ENCODE data around the gene SLC6A17.

SLC6A17 gene

DNA sequence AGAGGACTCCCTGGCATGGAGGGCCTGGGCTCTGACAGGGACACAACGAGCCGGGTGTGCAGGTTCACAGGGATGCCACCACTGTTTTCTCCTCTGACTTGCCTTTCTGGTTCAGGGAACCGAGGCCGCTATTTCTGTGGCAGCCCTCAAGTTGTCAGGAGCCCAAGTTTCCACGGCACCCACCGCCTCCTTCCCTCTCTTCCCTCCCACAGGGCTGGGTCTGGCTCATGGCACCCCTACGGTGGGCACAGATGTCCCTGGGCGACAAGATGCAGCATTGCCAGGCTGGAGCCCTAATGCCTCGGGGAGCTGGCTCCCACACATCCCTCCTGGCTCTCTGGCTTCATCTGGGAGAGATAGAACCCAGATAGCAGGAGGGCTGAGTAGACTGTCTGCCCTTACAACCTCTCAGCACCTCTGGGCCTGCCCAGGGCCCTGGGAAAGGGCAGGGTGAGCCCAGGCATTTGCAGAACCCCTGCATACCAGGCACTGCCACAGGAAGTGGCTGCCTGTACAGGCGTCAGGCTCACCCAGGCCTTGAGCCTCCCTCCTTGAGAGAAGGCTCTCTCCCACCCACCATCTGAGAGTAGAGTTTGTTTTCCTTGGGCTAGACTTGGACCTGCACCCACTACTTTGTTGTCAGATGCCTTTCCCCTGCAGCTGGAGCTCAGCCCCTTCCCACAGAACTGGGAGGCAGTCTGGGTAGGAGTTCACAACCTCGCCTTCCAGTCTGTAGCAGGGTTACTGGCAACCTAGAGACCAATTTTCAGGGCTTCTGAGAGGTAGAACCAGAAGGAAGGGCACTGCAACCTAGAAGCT is 80.3 kb downstream of the SLC6A17 start:
- DNase-seq (ENCODE audit: low spot score) (no peak), ATAC-seq (ENCODE audit: low read depth) (no peak)
- Histone ChIP-seq H3K36me3 (ENCODE audit: low read depth) (no peaks in the 10 kb centered on the region), H3K27me3 (ENCODE audit: insufficient read depth, poor library complexity, severe bottlenecking) (no peaks in the 10 kb centered on the region), H3K4me3 (ENCODE audit: severe bottlenecking) (no peak overlapping the region), H3K27ac (ENCODE audit: poor library complexity, severe bottlenecking) (no peak overlapping the region), H3K4me1 (ENCODE audit: insufficient read depth, poor library complexity, severe bottlenecking) (peaks cover 17% of the 10 kb centered on the region), H3K9me3 (ENCODE audit: severe bottlenecking) (no peaks in the 10 kb centered on the region)
- TF ChIP-seq, protein P1, sequence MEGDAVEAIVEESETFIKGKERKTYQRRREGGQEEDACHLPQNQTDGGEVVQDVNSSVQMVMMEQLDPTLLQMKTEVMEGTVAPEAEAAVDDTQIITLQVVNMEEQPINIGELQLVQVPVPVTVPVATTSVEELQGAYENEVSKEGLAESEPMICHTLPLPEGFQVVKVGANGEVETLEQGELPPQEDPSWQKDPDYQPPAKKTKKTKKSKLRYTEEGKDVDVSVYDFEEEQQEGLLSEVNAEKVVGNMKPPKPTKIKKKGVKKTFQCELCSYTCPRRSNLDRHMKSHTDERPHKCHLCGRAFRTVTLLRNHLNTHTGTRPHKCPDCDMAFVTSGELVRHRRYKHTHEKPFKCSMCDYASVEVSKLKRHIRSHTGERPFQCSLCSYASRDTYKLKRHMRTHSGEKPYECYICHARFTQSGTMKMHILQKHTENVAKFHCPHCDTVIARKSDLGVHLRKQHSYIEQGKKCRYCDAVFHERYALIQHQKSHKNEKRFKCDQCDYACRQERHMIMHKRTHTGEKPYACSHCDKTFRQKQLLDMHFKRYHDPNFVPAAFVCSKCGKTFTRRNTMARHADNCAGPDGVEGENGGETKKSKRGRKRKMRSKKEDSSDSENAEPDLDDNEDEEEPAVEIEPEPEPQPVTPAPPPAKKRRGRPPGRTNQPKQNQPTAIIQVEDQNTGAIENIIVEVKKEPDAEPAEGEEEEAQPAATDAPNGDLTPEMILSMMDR (IDR thresholded peaks at IDR 0.05; ENCODE audit: poor library complexity, severe bottlenecking) = no peak

DNA sequence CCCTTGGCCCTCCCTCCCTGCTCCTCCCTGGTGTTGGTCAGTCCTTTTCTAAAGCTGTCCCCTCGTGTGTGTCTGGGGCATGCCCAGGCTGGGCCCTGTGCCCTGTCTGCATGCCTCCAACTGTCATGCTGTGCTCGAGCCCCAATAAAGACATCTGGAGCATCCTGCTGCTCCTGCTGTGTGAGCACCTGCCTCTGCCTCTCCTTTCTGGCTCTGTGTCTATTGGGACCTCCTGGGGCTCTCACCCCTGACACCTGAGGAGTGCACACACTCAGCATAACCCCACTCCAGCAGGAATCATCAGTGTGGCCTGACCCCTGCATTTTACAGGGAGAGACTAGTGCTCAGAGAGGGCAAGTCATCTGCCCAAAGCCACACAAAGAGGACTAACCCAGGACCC is 83.6 kb downstream of the SLC6A17 start:
- Histone ChIP-seq H3K27me3 (ENCODE audit: insufficient read depth, poor library complexity, severe bottlenecking) (no peaks in the 10 kb centered on the region), H3K4me3 (ENCODE audit: severe bottlenecking) (no peak overlapping the region), H3K9me3 (ENCODE audit: severe bottlenecking) (no peaks in the 10 kb centered on the region), H3K27ac (ENCODE audit: poor library complexity, severe bottlenecking) (no peak overlapping the region), H3K4me1 (ENCODE audit: insufficient read depth, poor library complexity, severe bottlenecking) (peaks cover 24% of the 10 kb centered on the region), H3K36me3 (ENCODE audit: low read depth) (no peaks in the 10 kb centered on the region)
- ATAC-seq (ENCODE audit: low read depth) (no peak), DNase-seq (ENCODE audit: low spot score) (no peak)
- TF ChIP-seq, protein P1 (IDR thresholded peaks at IDR 0.05; ENCODE audit: poor library complexity, severe bottlenecking) = no peak

DNA sequence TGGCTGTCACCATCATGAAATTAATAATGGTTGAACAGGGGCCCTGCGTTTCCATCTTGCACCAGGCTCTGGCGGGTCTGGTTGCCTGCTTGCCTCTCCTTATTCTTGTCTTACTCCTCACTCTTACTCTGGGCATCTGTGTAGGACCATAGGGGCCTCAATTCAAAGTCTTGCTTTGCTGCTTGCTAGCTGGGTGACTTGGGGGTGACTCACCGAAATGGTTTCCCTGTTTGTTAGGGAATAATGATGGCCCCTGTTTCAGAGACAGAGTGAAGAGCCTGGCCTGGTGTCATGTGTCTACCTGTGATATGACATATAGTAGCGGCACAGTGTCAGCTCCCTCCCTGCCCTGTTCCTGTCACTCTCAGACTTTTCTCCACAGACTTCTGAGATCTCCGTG is 84.4 kb downstream of the SLC6A17 start:
- no peak overlapping the region for H3K4me3 ChIP-seq (ENCODE audit: severe bottlenecking)
- no peaks in the 10 kb centered on the region for H3K27me3 ChIP-seq (ENCODE audit: insufficient read depth, poor library complexity, severe bottlenecking)
- TF ChIP-seq, protein P1 (IDR thresholded peaks at IDR 0.05; ENCODE audit: poor library complexity, severe bottlenecking) = no peak
- DNase-seq (ENCODE audit: low spot score) (no peak), ATAC-seq (ENCODE audit: low read depth) (no peak)
- H3K36me3 ChIP-seq (ENCODE audit: low read depth) = no peaks in the 10 kb centered on the region
- peaks cover 17% of the 10 kb centered on the region for H3K4me1 ChIP-seq (ENCODE audit: insufficient read depth, poor library complexity, severe bottlenecking)
- peak overlapping the region; percentile 57 for H3K27ac ChIP-seq (ENCODE audit: poor library complexity, severe bottlenecking)
- H3K9me3 ChIP-seq (ENCODE audit: severe bottlenecking) = no peaks in the 10 kb centered on the region

DNA sequence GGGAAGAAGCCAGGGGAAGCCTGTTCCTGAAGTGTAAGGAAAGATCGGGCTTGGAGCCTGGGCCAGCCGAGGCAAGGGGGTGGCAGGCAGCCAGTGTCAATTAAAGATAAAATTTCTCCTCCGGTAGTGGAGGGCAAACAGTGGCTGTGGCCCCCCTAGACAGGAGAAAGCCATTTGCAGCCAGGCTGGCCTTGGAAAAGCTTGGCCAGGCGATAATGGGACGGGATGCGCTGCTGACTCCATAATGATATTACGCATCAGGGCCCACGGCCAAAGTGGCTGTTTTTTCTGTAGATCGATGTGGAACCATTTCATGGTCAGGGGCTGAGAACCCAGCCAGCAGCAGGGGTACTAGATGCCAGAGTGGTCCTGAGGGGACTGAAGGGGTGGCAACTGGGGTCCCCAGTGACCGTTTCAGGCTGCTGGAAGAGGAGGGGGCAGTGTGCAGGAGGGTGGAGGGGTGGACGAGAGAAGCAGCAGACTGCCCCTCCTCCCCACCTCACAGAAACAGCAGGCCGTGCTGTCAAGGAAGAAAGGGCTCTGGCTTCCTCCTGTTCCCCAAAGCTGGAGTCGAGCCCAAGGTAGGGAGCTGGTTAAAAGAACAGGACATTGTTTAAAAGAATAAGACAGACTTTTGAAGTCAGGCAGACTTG is 85.0 kb downstream of the SLC6A17 start:
- TF ChIP-seq, protein P1 (IDR thresholded peaks at IDR 0.05; ENCODE audit: poor library complexity, severe bottlenecking) = no peak
- DNase-seq (ENCODE audit: low spot score) = no peak

More for the DNA sequence above, 85.0 kb downstream of the SLC6A17 start:
- Histone ChIP-seq H3K27ac (ENCODE audit: poor library complexity, severe bottlenecking) (peak overlapping the region; percentile 57), H3K4me3 (ENCODE audit: severe bottlenecking) (no peak overlapping the region), H3K4me1 (ENCODE audit: insufficient read depth, poor library complexity, severe bottlenecking) (peaks cover 11% of the 10 kb centered on the region), H3K36me3 (ENCODE audit: low read depth) (no peaks in the 10 kb centered on the region), H3K9me3 (ENCODE audit: severe bottlenecking) (no peaks in the 10 kb centered on the region), H3K27me3 (ENCODE audit: insufficient read depth, poor library complexity, severe bottlenecking) (no peaks in the 10 kb centered on the region)
- no peak for ATAC-seq (ENCODE audit: low read depth)

All from RWPE2 (cell line).